Lower leg skin (tissue), 3 donors: ENCODE measurements around the gene C1QTNF1.

Experiments used
- CTCF ChIP-seq, 3 donors: fragments of 450-650 bp; IDR thresholded peaks; one replicate each; pipeline ENCODE4 v1.5.1; 2016; ENCODE audit warnings: antibody characterized with exemption in 3 of 3, mild to moderate bottlenecking in 3 of 3, moderate library complexity in 2 of 3
- POLR2A ChIP-seq, 2 donors: fragments of 450-650 bp; IDR thresholded peaks; one replicate each; pipeline ENCODE4 v1.6.1; 2016 to 2017; ENCODE audit warnings: antibody characterized with exemption in 2 of 2, mild to moderate bottlenecking in 1 of 2, moderate library complexity in 1 of 2

GRCh38 chr17:79020631-79021301, 3.2 kb upstream of the C1QTNF1 start:
- TF ChIP-seq CTCF (IDR thresholded peaks at IDR 0.05) (no peak), POLR2A (IDR thresholded peaks at IDR 0.05) (no peak)
